GM12891 (cell line): ENCODE results near the gene CFL2.

Experiments
- DNase-seq: peaks from one replicate; pipeline ENCODE4 v3.0.0; 2011; ENCODE audit warnings: low spot score; ENCODE audit not compliant: insufficient read length
- FAIRE-seq: peaks from 2 replicates; lab custom pipeline; 2011; peaks lifted over from hg19 to GRCh38; lab: Jason Lieb, UNC
- PAX5 ChIP-seq: IDR thresholded peaks from 2 replicates; pipeline ENCODE4 v1.6.1; 2011; ENCODE audit warnings: low read length, moderate library complexity, mild to moderate bottlenecking; ENCODE audit not compliant: insufficient read depth, severe bottlenecking
- POLR2AphosphoS5 ChIP-seq: IDR thresholded peaks from 2 replicates; pipeline ENCODE4 v1.6.1; 2011; ENCODE audit warnings: low read depth, low read length, control low read depth
- POU2F2 ChIP-seq: IDR thresholded peaks from 2 replicates; pipeline ENCODE4 v1.6.1; 2011; ENCODE audit warnings: low read depth, mild to moderate bottlenecking, control low read depth, low read length, moderate library complexity

Gene CFL2

GRCh38 chr14:34660796-34661195 is 53.6 kb downstream of the CFL2 start:
- FAIRE-seq = no peak

More at GRCh38 chr14:34660796-34661195, 53.6 kb downstream of the CFL2 start:
- TF ChIP-seq POU2F2 = no peak
- no peak for TF ChIP-seq PAX5
- no peak for TF ChIP-seq POLR2AphosphoS5
- DNase-seq = no peak
